Limb (tissue), 2 donors: ENCODE data around the gene ZNF548.
"Not testable (repeated sequence)": the region's sequence is repeated elsewhere in the genome, so short reads cannot be mapped to it uniquely, and the experiment has no call there.

Source experiments
- DNase-seq, 2 donors: peaks; one replicate each; pipeline ENCODE4 v3.0.0-alpha.2; 2016; ENCODE audit errors: extremely low spot score in 2 of 2

The ZNF548 gene

GRCh38 chr19:57389730-57390598, at the start of gene ZNF548:
Gene ZNF548, plus strand, starts transcription at chr19:57389854. Its CDS starts 246 bp downstream, at chr19:57390100.
- peak; percentile 98 to 99 for DNase-seq

- DNase-seq: no peak
Observed at GRCh38 chr19:57342582-57342981, 47.1 kb upstream of the ZNF548 start.

GRCh38 chr19:57348136-57348535, 41.5 kb upstream of the ZNF548 start:
- DNase-seq: no peak

GRCh38 chr19:57350877-57351805, 38.5 kb upstream of the ZNF548 start, which contains the start of gene ZNF304:
Gene ZNF304, plus strand, starts transcription at chr19:57351271. Its CDS starts 394 bp downstream, at chr19:57351665.
- DNase-seq: peak; percentile 94 to 96

- no peak for DNase-seq
Observed at GRCh38 chr19:57351867-57352266, 37.8 kb upstream of the ZNF548 start.

GRCh38 chr19:57355916-57356315, 33.7 kb upstream of the ZNF548 start:
- DNase-seq: no peak

- no peak for DNase-seq
Observed at GRCh38 chr19:57357406-57357805, 32.2 kb upstream of the ZNF548 start.

- no peak for DNase-seq
Observed at GRCh38 chr19:57359300-57359699, 30.4 kb upstream of the ZNF548 start.

- DNase-seq: no peak
Observed at GRCh38 chr19:57362419-57362818, 27.2 kb upstream of the ZNF548 start.

GRCh38 chr19:57362997-57363687, 26.5 kb upstream of the ZNF548 start, which contains the start of the genes TRAPPC2B and ZNF547:
Gene TRAPPC2B, plus strand, starts transcription at chr19:57363551. Its CDS starts 1,283 bp downstream, at chr19:57364834.
Gene ZNF547, plus strand, starts transcription at chr19:57363551. Its CDS starts 5,005 bp downstream, at chr19:57368556.
- peak; percentile 96 to 100 for DNase-seq

GRCh38 chr19:57363688-57364181, 25.9 kb upstream of the ZNF548 start:
- peak in 1 of 2 donors; percentile 12 for DNase-seq

GRCh38 chr19:57366776-57367175, 22.9 kb upstream of the ZNF548 start:
- no peak for DNase-seq

- no peak for DNase-seq
Observed at GRCh38 chr19:57374179-57374578, 15.5 kb upstream of the ZNF548 start.

- DNase-seq: not testable (repeated sequence)
Observed at GRCh38 chr19:57374647-57375046, 15.0 kb upstream of the ZNF548 start.

GRCh38 chr19:57376151-57376550, 13.5 kb upstream of the ZNF548 start:
- no peak for DNase-seq

- DNase-seq: no peak
Observed at GRCh38 chr19:57377498-57378146, 12.0 kb upstream of the ZNF548 start.

GRCh38 chr19:57380923-57381322, 8.7 kb upstream of the ZNF548 start:
- DNase-seq: no peak

GRCh38 chr19:57382806-57383488, 6.7 kb upstream of the ZNF548 start:
- DNase-seq: no peak

- DNase-seq: no peak
Observed at GRCh38 chr19:57389194-57389729, 392 bp upstream of the ZNF548 start.

- no peak for DNase-seq
Observed at GRCh38 chr19:57395710-57396109, 6.1 kb downstream of the ZNF548 start.
